A204.1 (cell line): ENCODE measurements around the gene KCNK1.
"Not testable (repeated sequence)": the region's sequence is repeated elsewhere in the genome, so short reads cannot be mapped to it uniquely, and the experiment has no call there.

Experiments
- FAIRE-seq: peaks from 2 replicates; lab custom pipeline; 2012; peaks lifted over from hg19 to GRCh38; lab: Jason Lieb, UNC

Gene KCNK1

DNA sequence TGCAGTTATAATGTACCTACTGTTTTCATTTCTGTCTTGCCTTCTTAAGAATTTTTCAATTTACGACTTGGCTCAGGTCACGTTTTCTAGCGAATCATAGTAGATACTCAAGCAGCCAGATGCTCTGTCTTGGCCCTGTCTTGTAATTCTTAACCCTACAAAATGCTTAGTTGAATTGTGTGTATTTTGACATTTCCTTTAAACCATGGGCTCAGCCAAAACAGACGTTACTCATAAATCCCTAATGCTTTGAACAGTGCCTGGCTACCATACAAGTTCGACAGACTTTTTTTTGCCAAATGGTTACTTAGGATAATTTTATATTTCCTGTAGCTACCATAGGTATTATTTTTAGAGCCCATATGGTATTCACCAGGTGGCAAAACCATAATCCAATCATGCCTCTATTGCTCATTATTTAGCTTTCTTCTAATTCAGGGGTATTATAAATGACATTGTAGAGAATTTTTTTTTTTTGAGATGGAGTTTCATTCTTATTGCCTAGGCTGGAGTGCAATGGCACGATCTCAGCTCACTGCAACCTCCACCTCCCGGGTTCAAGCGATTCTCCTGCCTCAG, 54.3 kb downstream of the KCNK1 start:
- no peak for FAIRE-seq

GRCh38 chr1:233668725-233669294, 54.9 kb downstream of the KCNK1 start:
- no peak for FAIRE-seq

GRCh38 chr1:233670363-233670762, 56.5 kb downstream of the KCNK1 start:
- FAIRE-seq, result not testable (repeated sequence)

- FAIRE-seq, result no peak
Measured at GRCh38 chr1:233671286-233671685, 57.4 kb downstream of the KCNK1 start.

DNA sequence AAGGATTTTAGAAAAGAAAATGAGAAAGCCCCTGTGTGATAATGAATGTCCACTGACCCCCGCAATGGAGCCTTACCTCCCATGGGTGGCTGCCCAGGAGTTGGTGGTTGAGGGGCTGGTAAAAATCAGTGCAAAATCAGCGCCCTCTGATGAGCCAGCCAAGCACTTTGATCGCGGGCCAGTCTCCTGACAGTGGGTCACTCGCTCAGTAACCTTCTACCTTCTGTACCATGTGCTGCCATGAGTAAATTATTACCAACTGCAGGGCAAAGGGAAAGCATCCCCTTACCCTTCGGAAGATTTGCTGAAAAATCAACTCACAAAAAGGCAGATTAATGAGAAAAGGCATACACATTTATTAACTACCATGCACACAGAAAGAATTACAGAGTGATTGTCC, 58.8 kb downstream of the KCNK1 start:
- no peak for FAIRE-seq

GRCh38 chr1:233673261-233673946, 59.5 kb downstream of the KCNK1 start:
- no peak for FAIRE-seq

GRCh38 chr1:233673947-233674431, 60.1 kb downstream of the KCNK1 start:
- FAIRE-seq, result no peak

DNA sequence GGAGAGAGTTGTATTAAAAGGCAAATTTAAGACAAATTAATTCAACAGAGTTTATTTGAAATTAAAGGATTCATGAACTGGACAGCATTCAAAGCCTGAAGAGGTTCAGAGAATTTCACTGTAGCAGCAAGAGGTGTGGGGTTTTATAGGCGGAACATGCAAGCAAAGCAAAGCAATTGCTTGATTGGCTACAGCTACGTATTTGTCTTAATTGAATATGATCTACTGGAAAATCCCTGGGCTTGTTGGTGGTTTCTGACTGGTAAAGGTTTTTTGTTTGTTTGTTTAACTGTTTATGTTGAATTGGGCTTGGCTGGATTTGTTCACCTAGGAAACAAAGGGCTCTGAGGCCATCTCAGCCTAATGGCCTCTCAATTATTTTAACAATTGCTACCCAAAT, 61.5 kb downstream of the KCNK1 start:
- FAIRE-seq, result no peak

DNA sequence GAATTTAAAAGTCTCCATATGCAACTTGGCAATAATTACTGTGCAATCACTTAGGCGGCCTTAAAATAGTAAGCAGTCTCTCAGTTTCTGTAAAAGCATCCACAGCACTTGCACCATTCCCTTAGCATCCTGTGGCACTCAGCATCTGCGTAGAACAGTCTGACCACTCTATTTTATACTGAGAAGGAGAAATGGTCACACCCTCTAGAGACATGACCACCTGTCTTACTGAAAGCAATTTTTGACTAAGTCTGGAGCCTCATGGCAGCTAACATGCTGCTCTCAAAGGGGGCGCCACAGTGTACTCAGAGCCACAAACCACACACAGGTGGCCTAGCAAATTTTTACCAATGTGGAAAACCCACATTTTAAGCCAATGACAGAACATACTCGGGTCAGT, 62.0 kb downstream of the KCNK1 start:
- no peak for FAIRE-seq

GRCh38 chr1:233677690-233678354, 63.9 kb downstream of the KCNK1 start:
- FAIRE-seq, result no peak

DNA sequence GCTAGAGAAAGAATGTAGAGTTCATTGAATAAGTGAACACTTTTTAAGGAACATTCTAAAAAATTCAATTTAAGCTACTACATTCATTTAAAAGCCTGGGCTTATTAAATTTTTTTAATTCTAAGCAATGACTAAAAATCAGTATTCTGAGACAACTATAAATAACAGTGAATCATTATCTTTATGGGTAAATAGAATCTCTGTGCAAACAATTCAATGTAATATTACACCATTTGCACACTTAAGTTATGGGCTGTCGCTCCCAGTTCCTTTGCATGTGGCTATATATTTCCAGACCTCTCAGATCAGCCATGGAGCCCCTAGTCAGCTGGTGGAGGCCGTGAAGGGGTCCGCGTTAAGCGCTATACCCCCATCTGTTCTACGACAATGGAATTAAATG, 65.1 kb downstream of the KCNK1 start:
- FAIRE-seq, result no peak

DNA sequence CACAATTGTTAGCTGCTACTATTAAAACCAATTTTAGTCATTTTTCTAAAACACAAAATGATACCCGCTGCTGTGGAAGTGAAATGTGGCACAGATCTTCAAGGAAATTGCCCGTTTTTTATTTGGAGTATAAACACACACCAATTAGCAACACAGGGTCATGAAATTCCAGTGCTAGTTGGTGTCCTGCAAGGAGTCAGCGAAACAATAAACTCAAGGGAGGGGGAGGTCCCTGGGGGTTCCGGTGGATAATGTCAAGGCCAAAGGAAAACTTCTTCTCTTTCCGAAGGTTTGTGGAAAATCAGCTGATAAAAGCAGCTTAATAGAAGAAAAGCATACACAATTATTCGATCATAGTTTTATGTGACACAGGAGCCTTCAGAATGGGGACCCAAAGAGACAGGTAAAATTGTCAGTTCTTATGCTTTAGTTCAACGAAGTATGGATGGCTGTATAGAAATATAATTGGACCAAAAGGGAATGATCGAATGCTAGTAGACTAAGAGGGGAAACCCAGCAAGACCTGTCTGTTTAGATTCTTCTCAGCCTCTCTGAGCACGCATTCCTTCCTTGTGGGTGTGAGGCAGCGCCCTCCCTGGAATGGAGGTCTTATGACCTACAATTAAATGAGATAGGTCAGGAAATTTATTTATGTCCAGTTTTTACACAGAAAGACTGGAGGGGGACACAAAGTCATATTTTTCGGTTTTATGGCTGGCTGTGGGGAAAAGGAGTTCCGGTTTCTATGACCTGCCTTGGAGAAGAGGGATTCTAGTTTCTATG, 65.9 kb downstream of the KCNK1 start:
- FAIRE-seq, result no peak

DNA sequence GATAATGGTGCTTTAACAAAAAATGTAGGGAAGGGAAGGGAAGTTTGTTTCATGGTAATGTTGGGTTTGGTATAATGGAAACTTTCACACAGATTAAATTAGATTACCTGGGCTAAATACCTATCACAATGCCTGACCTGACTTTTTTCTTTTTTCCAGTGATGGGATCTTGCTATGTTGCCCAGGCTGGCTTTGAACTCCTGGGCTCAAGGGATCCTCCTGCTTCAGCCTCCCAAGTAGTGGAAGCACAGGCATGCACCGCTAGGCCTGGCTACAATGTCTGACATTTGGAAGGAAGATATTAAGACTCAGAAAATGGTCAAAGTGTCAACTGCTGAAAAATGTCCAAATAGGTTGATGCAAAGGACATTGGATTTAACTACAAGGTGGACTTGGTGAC, 67.4 kb downstream of the KCNK1 start:
- no peak for FAIRE-seq

DNA sequence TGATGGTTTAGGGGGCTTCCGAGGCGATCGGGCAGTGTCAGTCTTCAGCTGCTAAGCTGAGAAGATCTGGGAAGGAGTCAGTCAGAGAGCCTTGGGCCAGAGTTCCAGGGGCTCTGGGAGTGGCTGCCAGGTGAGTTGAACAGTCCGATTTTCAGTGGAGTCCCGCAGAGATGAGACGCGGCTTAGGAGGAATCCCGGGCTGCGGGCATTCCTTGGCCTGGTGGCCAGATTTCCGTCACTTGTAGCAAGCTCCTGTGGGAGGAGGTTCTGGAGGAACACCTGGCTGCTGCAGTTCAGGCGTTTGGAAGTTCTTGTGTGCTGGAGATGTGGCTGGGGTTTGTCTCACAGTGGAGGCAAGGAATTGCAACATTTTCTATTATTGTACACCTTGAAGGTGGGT, 72.7 kb downstream of the KCNK1 start:
- FAIRE-seq, result not testable (repeated sequence)

- FAIRE-seq, result no peak
Measured at GRCh38 chr1:233689017-233689747, 75.3 kb downstream of the KCNK1 start.

GRCh38 chr1:233689748-233690254, 75.9 kb downstream of the KCNK1 start:
- FAIRE-seq, result no peak

DNA sequence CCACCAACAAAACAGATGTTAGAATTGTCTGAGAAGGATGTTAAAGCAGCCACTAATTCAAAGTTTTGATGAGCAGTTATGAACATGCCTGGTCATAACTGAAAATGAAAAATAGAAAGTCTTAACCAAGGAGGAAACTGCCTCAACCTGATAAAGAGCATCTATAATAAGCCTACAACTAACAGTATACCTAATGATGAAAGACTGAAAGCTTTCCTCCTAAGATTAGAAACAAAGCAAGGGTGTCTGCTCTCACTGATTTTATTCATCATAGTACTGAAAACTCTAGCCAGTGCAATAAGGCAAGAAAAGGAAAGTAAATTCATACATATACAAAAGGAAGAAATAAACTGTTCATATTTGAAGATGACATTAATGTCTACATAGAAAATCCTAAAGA, 82.0 kb downstream of the KCNK1 start:
- no peak for FAIRE-seq

DNA sequence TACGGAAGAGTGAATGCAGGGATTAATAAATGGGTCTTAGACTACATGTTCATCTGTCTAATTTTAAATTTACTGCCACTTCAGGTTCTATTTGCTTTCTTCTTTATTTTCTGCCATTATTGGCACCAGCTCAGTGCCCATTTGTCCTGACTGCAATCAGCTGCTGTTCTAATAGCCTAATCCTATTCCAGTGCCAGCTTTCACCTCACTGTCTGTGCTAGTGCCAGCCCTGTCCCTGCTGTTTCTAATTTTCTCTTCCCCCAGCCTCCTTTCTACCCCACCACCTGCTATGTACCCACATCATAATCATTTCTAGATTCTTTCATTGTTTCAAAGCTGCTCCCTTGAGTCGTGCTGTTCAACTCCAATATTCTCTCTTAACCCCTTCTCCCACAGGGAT, 86.4 kb downstream of the KCNK1 start:
- FAIRE-seq, result no peak

DNA sequence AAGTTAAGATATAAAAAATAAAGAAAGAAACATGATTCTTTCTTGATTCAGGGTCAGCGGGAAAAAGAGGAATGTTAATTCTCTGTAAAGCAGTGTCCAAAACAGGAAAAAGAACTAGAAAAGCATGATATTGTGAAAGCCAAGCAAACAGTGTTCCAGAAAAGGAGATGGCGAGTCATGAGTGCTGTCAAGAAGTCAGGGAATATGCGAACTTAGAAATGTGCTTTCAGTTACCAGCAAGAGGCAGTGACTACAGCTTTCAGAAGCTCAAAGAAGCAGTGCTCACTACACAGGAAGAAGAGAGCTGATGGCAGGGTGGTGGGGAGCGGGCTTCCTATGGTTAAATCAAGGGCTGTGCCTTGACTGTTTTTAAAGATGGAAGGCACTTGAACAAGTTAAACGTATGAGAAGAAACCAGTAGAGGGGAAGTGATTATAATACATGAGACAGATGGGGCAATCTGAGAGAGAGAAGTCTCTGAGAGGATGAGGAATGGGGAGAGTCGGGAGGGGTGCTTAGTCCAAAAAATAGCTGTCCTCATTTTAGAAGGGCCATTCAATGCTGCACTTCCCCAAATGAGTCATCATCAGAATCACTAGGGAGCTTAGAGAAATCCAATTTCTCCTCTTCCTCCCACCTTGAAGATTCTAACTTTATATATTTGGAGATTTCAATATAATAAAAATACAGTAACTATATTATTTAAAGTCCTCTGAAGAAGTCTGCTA, 90.4 kb downstream of the KCNK1 start:
- FAIRE-seq, result no peak

DNA sequence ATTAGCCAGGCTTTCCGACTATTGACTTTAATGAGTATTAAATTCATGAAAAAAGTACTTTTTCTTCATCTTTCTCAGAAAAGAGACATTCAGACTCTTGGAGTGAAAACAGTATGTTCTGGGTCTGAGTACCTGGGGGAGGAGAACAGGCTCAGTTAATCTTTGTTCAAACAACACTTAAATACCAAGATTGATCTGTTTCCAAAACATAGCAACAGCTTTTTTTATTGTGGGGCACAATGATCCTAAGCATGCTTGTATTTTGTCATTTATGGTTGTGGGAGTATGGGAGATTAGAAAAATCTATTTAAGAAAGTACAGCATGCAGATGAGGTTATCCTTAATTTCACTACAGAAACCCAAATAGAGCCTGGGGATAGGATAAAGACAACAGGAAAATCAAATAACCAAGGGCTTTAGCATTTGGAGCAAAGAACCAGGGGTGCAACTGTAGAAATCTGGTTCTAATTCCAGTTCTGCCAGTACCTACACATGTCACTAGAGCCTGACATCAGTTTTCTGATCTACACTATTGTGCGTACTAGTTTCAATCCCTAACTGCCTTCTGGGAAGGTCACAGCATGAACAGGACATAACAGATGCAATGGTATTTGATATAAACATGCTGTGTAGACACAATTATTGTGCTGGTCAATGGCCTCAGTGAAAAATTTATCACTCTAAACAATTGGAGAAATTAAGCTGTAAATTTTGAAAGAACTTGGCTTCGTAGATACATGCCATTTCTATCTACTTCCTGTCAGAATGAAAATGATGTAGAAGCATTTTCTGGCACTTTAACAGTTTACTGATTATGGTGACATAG, 91.2 kb downstream of the KCNK1 start:
- no peak for FAIRE-seq
